HCT116 (cell line): Measurements from ENCODE around the gene TRPM3. TPM values are rescaled to one million over a fixed set of nuclear protein-coding genes. Genes with fewer than 3 reads are reported as not detected.

Experiments
- ATAC-seq: fragments of 200-7000 bp; cut with Tn5 transposase; 2 replicates; pipeline ENCODE4 v1.9.1; 2020; ENCODE audit warnings: mild to moderate bottlenecking, moderate library complexity
- BruUV-seq: library from RNA; stranded (reverse); fragments of 400-500 nt; replicated peaks from 2 replicates; lab custom pipeline; 2021; lab: Mats Ljungman, UMichigan
- CTCF ChIA-PET: fragments of 300-600 bp; sonication (Branson Sonifier 250); formaldehyde crosslinking; loops from one replicate; lab custom pipeline; 2021; ENCODE audit warnings: antibody characterized with exemption; lab: Charles Lee
- POLR2A ChIA-PET: fragments of 300-600, 350-600 bp; sonication (Branson Sonifier 250); formaldehyde crosslinking; loops from one replicate; lab custom pipeline; 2021; ENCODE audit warnings: antibody characterized with exemption; lab: Charles Lee
- RAD21 ChIA-PET, 2 experiments: fragments of 300-600 bp; sonication (Branson Sonifier 250); formaldehyde crosslinking; loops; one replicate each; lab custom pipeline; 2023; ENCODE audit warnings: low total read pairs in 2 of 2; ENCODE audit not compliant: uncharacterized antibody in 2 of 2, unreplicated experiment in 2 of 2, low non-redundant PET in 1 of 2; lab: Charles Lee
- DNase-seq: peaks from one replicate; pipeline ENCODE4 v3.0.0-alpha.2; 2010; ENCODE audit warnings: low read depth, low spot score
- H2AFZ ChIP-seq: fragments of 200-600 bp; shearing (Covaris generic), sonication (generic); 2 replicates; pipeline ENCODE4 v1.6.1; 2017; ENCODE audit warnings: low read depth, mixed run types, mixed read lengths, antibody characterized with exemption, low read length; ENCODE audit not compliant: poor library complexity, severe bottlenecking
- H3K27ac ChIP-seq: 2 replicates; pipeline ENCODE4 v1.5.1; 2012; ENCODE audit warnings: low read depth, low read length
- H3K27me3 ChIP-seq: fragments of 200-600 bp; sonication (generic); 2 replicates; pipeline ENCODE4 v1.6.1; 2016; ENCODE audit warnings: mixed run types, low read length, mixed read lengths; ENCODE audit not compliant: insufficient read depth
- H3K36me3 ChIP-seq, 2 experiments: fragments of 200-500 bp in 1 of 2; fragments of 200-600 bp in 1 of 2; sonication (Bioruptor generic) in 1 of 2; sonication (generic) in 1 of 2; 2 replicates each; pipeline versions ENCODE4 v1.5.1 to v1.6.1; 2014 to 2016; ENCODE audit warnings: low read length in 2 of 2, inconsistent platforms in 1 of 2, mixed read lengths in 1 of 2, mixed run types in 1 of 2; ENCODE audit not compliant: insufficient read depth in 2 of 2, control insufficient read depth in 1 of 2
- H3K4me1 ChIP-seq, 2 experiments: fragments of 200-600 bp in 1 of 2; sonication (generic) in 1 of 2; 2 replicates each; pipeline versions ENCODE4 v1.5.1 to v1.6.1; 2012 to 2017; ENCODE audit warnings: low read length in 2 of 2, inconsistent platforms in 1 of 2, mild to moderate bottlenecking in 1 of 2, mixed read lengths in 1 of 2, mixed run types in 1 of 2, moderate library complexity in 1 of 2; ENCODE audit not compliant: insufficient read depth in 2 of 2, control insufficient read depth in 1 of 2
- H3K4me2 ChIP-seq: fragments of 200-600 bp; sonication (generic); 2 replicates; pipeline ENCODE4 v1.6.1; 2017; ENCODE audit warnings: mixed run types, low read length, mixed read lengths
- H3K4me3 ChIP-seq, 2 experiments: fragments of 200-600 bp in 1 of 2; sonication (generic) in 1 of 2; replicated peaks in 1 of 2; 2 replicates each; pipeline ENCODE4 v1.5.1; 2011 to 2016; ENCODE audit warnings: low read length in 2 of 2, control low read depth in 1 of 2, low read depth in 1 of 2, mild to moderate bottlenecking in 1 of 2, mixed read lengths in 1 of 2, mixed run types in 1 of 2
- H3K79me2 ChIP-seq: fragments of 200-600 bp; sonication (generic); 2 replicates; pipeline ENCODE4 v1.6.1; 2017; ENCODE audit warnings: mild to moderate bottlenecking, mixed run types, low read length, moderate library complexity, mixed read lengths; ENCODE audit not compliant: insufficient read depth
- H3K9ac ChIP-seq: fragments of 200-600 bp; sonication (generic); 2 replicates; pipeline ENCODE4 v1.6.1; 2016; ENCODE audit warnings: low read length, mixed read lengths
- H3K9me2 ChIP-seq: fragments of 200-600 bp; sonication (generic), shearing (Covaris generic); 2 replicates; pipeline ENCODE4 v1.6.1; 2017; ENCODE audit warnings: mixed run types, mild to moderate bottlenecking, moderate library complexity; ENCODE audit not compliant: insufficient read depth
- H3K9me3 ChIP-seq, 2 experiments: fragments of 200-500 bp in 1 of 2; fragments of 200-600 bp in 1 of 2; sonication (Bioruptor generic) in 1 of 2; sonication (generic) in 1 of 2; 2 replicates each; pipeline ENCODE4 v1.6.1; 2014 to 2017; ENCODE audit warnings: low read length in 2 of 2, mixed read lengths in 2 of 2, inconsistent platforms in 1 of 2, low read depth in 1 of 2, mild to moderate bottlenecking in 1 of 2, mixed run types in 1 of 2, moderate library complexity in 1 of 2; ENCODE audit not compliant: control insufficient read depth in 1 of 2, insufficient read depth in 1 of 2
- H4K20me1 ChIP-seq: fragments of 200-600 bp; sonication (generic), shearing (Covaris generic); 2 replicates; pipeline ENCODE4 v1.6.1; 2017; ENCODE audit warnings: mixed run types, mild to moderate bottlenecking, moderate library complexity; ENCODE audit not compliant: insufficient read depth
- ATF3 ChIP-seq: IDR thresholded peaks from 2 replicates; pipeline ENCODE4 v1.6.1; 2012
- CBX3 ChIP-seq: IDR thresholded peaks from 2 replicates; pipeline ENCODE4 v1.6.1; 2012; ENCODE audit warnings: low read depth
- CTCF ChIP-seq, 3 experiments: fragments of 200-600 bp in 1 of 3; sonication (generic) in 1 of 3; IDR thresholded peaks in 2 of 3; conservative IDR thresholded peaks in 1 of 3; 2 replicates each; pipeline ENCODE4 v1.5.1; 2012 to 2017; ENCODE audit warnings: low read depth in 2 of 3, low read length in 2 of 3, antibody characterized with exemption in 1 of 3, borderline replicate concordance in 1 of 3, control low read depth in 1 of 3, mild to moderate bottlenecking in 1 of 3, mixed read lengths in 1 of 3, mixed run types in 1 of 3, moderate library complexity in 1 of 3; ENCODE audit not compliant: insufficient read depth in 1 of 3
- EZH2phosphoT487 ChIP-seq: fragments of 200-600 bp; IDR thresholded peaks from 2 replicates; pipeline ENCODE4 v1.6.1; 2018; ENCODE audit warnings: antibody characterized with exemption, borderline replicate concordance
- JUND ChIP-seq: IDR thresholded peaks from 2 replicates; pipeline ENCODE4 v1.6.1; 2012
- POLR2AphosphoS5 ChIP-seq: IDR thresholded peaks from 2 replicates; pipeline ENCODE4 v1.6.1; 2011; ENCODE audit warnings: mild to moderate bottlenecking, low read depth, low read length, moderate library complexity
- REST ChIP-seq: IDR thresholded peaks from 2 replicates; pipeline ENCODE4 v1.6.1; 2012; ENCODE audit warnings: low read depth
- SIN3A ChIP-seq: IDR thresholded peaks from 2 replicates; pipeline ENCODE4 v1.6.1; 2012; ENCODE audit warnings: low read depth
- SP1 ChIP-seq: IDR thresholded peaks from 2 replicates; pipeline ENCODE4 v1.6.1; 2012; ENCODE audit warnings: low read depth
- YY1 ChIP-seq: IDR thresholded peaks from 2 replicates; pipeline ENCODE4 v1.6.1; 2011; ENCODE audit warnings: low read length, low read depth, moderate library complexity, mild to moderate bottlenecking; ENCODE audit not compliant: insufficient replicate concordance; ENCODE audit errors: extremely low read depth
- ZBTB33 ChIP-seq: IDR thresholded peaks from 2 replicates; pipeline ENCODE4 v1.6.1; 2011; ENCODE audit warnings: mild to moderate bottlenecking, low read length, moderate library complexity; ENCODE audit not compliant: insufficient replicate concordance; ENCODE audit errors: extremely low read depth
- ZFX ChIP-seq: fragments of 450-650 bp; IDR thresholded peaks from 2 replicates; pipeline ENCODE4 v1.6.1; 2017
- intact Hi-C: fragments of 100-400 bp; cut with micrococcal nuclease; formaldehyde crosslinking; loops from 2 replicates; pipeline ENCODE4 v1.10.0; 2022
- total RNA-seq: library from RNA; stranded (reverse); gene quantifications from one replicate; pipeline ENCODE4 v1.2.1, GENCODE V29; 2021; ENCODE audit not compliant: unreplicated experiment

TRPM3 gene
- total RNA-seq, 1 experiment from 2014 or later, result not detected

GRCh38 chr9:70593241-70593640, 528.2 kb downstream of the TRPM3 start:
- DNase-seq (no peak), ATAC-seq (no peak)
- Histone ChIP-seq H3K9me3 (no peaks in the 10 kb centered on the region), H3K27me3 (no peaks in the 10 kb centered on the region), H3K27ac (no peak overlapping the region), H3K36me3 (no peaks in the 10 kb centered on the region), H3K4me2 (no peak overlapping the region), H3K9ac (no peak overlapping the region), H3K4me1 (no peaks in the 10 kb centered on the region), H3K9me2 (no peaks in the 10 kb centered on the region), H3K4me3 (no peak overlapping the region), H2AFZ (no peak overlapping the region), H4K20me1 (no peaks in the 10 kb centered on the region), H3K79me2 (no peaks in the 10 kb centered on the region)
- intact Hi-C loops, result no loop called here
- TF ChIP-seq CBX3 (no peak), ATF3 (no peak), REST (no peak), ZFX (no peak)
- ChIA-PET POLR2A (interaction anchor here (1.3 kb wide), 1 partner anchor 175 kb away, joined by 4 read pairs; no protein-coding TSS in a partner anchor), CTCF (interaction anchor here (1.6 kb wide), 1 partner anchor 9 kb away, joined by 8 read pairs; no protein-coding TSS in a partner anchor), RAD21 (no interaction called here)
- no TSS peak for BruUV-seq

- ChIA-PET POLR2A (no interaction called here), CTCF (interaction anchor here (2.1 kb wide), 1 partner anchor 12 kb away, joined by 6 read pairs; no protein-coding TSS in a partner anchor), RAD21 (no interaction called here)
- Histone ChIP-seq H3K9ac (no peak overlapping the region), H3K4me3 (no peak overlapping the region), H3K27me3 (no peaks in the 10 kb centered on the region), H3K9me3 (no peaks in the 10 kb centered on the region), H3K36me3 (no peaks in the 10 kb centered on the region), H4K20me1 (no peaks in the 10 kb centered on the region), H3K79me2 (no peaks in the 10 kb centered on the region), H3K4me2 (no peak overlapping the region), H3K9me2 (no peaks in the 10 kb centered on the region), H3K4me1 (no peaks in the 10 kb centered on the region), H2AFZ (no peak overlapping the region), H3K27ac (no peak overlapping the region)
- no TSS peak for BruUV-seq
- no peak for DNase-seq
- intact Hi-C loops, result no loop called here
- no peak for ATAC-seq
- TF ChIP-seq ATF3 (no peak), SIN3A (no peak), ZBTB33 (no peak), SP1 (no peak), YY1 (no peak), CTCF (IDR thresholded peaks at IDR 0.05 in 2 of 3, conservative IDR thresholded peaks at IDR 0.05 in 1 of 3; ENCODE audit: borderline replicate concordance in 1 of 3, insufficient read depth in 1 of 3, low read depth in 2 of 3, low read length in 2 of 3) (no peak), EZH2phosphoT487 (no peak), POLR2AphosphoS5 (no peak), JUND (no peak)
Measured at GRCh38 chr9:70590315-70590677, 531.1 kb downstream of the TRPM3 start.
